Stimulated activated CD4-positive, alpha-beta T cell treated with anti-CD3 and anti-CD28 coated beads, Interleukin-2, amount 100 ng/mL, for 4 hours (primary cell): ENCODE measurements around the gene PRPF38B.
"Not testable (repeated sequence)": the region's sequence is repeated elsewhere in the genome, so short reads cannot be mapped to it uniquely, and the experiment has no call there.

ENCODE experiments used
- DNase-seq: peaks from one replicate; pipeline ENCODE4 v3.0.0-alpha.2; 2020; ENCODE audit warnings: low read depth

Gene PRPF38B

DNA sequence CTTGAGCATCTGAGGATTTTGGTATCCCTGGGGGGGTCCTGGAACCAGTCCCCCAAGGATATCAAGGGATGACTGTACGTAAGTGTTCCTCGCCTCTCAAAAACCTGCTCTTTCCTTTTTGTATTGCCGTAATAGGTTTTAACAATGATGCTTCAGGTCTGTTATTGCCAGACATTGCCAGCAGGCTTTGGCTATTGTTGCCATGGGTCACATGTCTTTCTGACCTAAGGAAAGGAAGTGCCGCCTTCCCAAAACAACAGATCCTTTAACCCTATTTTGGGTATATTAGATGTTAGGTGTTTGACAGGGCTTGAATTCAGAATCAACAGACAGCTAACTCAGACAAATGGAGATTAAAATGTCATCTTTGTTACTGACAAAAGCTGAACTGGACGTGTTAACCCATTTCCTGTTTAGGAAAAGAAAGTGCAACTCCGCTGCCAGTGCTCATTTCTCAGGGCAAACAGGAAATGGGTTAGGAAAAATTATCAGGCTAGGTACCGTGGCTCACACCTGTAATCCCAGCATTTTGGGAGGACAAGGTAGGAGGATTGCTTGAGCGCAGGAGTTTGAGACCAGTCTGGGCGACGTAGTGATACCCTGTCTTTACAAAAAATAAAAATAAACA lies 12.4 kb upstream of the PRPF38B start:
- no peak for DNase-seq

DNA sequence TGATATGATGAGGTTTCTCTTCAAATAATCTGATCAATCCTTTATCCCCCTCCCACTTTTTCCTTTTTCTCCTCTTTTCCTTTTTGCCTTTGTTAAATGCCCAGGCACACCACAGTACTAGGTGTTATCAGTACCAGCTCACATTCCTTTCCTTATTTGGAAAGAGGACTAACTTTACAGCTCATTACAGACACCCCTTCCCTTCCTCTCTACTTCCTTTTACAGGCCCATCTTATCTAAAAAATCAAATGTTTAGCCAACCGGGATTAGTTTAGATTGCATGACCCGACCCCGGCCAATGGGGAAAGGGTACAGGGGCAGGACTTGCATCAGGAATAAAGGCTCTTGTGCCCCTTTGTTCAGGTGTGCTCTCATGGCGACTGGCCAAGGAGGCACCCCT lies 10.4 kb upstream of the PRPF38B start:
- DNase-seq, result not testable (repeated sequence)

DNA sequence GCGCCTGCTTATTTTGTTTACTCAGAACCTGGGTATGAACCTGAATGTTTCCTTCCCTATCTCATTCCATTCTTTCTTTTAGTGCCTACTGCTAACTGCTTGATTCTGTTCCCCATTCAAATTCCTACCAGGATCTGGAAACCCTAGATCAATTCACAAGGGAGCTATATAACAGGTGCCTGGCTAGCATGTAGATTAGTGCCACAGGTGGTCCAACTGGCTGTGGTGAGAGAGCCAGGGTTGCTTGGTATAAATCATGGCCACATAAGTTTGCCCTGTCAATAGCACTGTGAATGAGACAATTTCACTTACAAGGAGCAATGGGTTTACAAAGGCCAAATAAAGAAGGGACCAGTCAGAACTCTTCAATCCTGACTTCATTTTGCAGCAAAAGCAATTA lies 6.6 kb upstream of the PRPF38B start:
- DNase-seq, result no peak

DNA sequence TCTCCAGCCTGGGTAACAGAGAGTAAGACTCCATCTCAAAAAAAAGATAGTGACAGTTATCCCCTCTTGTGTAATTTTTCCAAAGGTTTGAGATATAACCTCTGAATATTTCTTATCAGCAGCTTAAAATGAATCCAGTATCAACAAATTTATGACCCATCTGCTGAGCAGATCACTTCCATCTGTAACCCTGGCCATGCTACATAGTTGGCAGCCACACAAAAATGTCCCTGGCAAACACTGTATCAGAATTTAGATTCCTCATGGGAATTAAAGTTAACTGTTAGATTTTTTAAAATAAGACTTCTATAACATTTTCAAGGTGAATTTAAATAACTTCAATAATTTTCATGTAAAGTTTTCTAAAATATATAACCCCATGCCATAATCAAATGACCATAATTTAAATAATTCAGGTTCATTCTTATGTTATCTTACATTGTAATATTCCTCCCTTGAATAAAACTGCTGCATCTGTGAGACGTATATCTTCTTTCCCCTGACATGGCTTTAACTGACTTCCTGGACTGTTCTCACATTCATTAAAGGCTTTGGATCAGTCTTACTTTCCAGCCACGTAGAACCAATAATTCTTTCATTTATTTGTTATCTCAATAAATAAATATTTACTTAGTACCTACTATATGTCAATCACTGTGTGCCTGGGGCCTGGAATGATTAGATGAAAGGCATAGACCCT lies 5.3 kb upstream of the PRPF38B start:
- DNase-seq, result no peak

DNA sequence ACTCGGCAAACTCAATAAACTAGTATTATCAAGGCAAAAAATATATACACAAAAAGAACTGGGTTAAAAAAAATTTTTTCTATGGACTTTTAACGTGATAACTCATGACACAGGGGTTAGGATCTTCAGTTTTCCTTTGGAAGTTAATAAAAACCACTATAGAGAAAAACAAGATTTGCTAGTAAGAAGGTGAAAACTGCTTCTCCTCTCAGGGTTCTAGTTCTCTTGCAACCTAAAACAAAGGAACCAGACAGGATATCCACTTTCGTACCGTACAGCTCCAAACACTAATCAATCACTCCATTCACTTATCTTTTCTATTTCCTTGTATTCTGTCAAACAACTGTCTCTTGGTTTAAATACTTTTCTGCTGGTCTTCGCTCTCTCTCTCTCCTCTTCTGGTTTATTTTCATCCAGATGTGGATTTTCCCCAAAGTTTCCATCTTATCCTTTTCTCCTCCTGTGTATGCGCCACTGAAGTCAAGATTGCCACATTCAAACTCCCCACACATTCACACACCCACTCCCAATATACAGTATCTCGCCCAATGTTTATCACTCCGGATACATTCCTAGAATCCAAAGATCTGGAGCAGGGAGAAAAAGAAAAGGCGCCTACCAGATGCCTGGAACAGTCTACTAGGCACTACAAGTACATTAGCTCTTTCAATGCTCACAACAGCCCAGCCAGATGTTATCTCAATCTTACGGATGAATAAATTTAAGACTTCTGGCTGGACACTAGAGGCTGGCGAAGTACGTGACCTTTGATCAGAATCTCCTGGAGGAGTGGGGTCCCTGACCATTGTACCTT lies 775 bp upstream of the PRPF38B start:
- DNase-seq, result no peak

DNA sequence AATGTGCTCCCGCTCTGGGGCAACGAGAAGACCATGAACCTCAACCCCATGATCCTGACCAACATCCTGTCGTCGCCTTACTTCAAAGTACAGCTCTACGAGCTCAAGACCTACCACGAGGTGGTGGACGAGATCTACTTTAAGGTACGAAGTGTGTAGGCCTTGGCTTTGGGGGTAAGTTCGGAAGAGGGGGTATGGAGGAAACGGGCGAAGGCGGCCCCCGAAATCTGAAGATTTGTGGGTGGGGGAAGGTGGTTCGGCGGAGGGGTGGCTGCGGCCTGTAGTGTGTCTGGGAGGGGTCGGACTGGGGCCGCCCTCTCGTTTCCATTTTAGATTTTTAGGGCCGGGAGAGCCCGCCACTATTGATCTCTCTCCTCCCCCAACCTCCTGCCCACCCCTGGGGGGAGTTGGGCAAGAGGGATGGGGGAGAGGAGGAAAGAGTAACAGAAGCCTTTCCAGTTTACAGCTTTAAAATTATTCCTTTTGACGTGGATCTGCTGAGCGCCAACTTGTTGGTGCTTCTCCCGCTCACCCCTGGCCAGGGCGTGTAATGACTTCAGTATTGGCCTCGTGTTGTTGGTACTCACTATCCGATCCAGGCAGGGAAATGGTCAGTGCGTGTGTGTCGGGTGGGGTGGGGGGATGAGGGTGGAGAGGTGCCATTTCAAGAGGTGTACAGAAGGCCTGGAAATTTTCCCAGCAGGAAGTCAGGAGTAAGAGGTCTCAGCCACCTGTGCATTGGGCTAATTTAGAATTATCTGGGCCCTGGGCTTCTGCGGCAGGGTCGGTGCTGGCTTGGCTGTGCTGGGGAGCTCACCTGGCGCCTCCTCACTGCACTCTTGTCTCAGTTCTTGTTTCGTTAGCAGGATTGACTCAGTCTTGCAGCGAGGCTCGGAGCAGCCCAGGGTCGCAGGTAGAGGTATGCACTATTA lies 880 bp downstream of the PRPF38B start:
- DNase-seq, result peak; percentile 55

DNA sequence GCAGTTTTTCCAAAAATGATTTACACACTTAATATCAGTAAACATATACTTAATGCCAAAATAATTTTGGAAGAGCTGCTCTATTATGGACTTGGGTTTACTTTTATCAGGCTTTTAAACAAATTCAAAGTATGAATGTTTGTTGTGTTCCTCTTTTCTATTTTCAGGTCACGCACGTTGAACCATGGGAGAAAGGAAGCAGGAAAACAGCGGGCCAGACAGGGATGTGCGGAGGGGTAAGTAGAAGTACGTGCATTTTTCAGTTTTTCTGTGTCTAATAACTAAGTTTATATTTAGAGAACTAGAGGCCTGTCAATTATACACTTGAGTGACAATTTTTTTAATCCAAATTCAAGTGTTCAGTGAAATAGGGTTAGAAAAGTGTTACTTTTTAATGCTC lies 3.4 kb downstream of the PRPF38B start:
- no peak for DNase-seq

DNA sequence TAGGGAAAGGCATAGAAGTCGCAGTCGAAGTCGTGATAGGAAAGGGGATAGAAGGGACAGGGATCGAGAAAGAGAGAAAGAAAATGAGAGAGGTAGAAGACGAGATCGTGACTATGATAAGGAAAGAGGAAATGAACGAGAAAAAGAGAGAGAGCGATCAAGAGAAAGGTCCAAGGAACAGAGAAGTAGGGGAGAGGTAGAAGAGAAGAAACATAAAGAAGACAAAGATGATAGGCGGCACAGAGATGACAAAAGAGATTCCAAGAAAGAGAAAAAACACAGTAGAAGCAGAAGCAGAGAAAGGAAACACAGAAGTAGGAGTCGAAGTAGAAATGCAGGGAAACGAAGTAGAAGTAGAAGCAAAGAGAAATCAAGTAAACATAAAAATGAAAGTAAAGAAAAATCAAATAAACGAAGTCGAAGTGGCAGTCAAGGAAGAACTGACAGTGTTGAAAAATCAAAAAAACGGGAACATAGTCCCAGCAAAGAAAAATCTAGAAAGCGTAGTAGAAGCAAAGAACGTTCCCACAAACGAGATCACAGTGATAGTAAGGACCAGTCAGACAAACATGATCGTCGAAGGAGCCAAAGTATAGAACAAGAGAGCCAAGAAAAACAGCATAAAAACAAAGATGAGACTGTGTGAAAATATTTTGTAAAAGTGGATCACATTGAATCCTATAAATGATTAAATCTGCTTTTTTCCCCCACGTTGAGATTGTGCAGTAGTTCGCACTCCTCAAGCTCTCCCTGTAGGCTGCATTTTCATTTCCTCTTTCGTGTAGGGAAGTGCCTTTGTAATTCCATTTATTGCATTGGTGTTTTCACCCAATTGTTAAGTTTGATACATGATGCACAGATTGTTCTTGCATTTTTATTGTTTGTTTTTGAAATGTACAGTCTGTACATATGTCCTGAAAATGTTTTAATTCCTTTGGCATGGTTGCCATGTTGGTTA lies 7.5 kb downstream of the PRPF38B start:
- DNase-seq, result no peak

DNA sequence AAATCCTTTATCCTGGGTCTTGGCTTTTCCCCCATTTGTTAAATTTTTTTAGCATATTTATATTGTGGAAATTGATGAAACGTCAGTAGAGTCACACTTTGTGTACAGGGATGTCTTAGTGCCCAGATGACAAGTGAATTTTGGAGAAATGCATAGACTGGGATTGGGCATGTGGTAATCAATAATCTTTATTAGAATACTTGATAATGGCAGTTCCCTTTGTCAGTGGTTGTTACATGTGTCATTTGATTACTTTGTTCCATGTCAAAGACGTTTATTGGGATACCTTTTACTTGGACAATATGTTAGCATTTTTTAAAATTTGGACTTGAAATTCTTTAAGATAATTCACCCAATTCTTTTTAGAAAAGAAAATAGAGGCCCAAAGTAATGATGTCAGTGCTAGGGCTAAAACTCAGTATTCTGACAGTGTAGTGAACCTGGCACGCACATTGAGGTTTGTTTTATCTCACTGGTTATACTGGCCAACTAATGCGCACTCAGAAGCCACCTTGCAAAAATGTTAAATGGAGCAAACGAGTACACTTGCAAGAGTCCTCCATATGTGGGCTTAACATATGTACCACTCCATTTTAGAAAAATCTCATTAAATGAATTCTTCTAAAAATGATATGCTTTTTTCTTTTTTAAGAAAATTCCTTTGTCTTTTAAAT lies 9.2 kb downstream of the PRPF38B start:
- DNase-seq, result no peak

DNA sequence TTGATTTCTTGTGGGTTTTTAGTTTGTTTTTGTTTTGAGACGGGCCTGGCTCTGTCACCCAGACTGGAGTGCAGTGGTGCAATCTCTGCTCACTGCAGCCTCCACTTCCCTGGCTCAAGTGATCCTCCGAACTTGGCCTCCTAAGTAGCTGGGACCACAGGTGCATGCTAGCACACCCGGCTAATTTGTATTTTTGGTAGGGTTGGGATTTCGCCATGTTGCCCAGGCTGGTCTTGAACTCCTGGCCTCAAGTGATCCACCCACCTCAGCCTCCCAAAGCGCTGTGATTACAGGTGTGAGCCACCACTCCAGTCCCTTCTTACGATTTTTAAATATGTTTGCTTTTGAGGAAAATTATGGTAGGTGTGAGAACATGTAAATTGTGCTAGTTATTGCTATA lies 10.0 kb downstream of the PRPF38B start:
- not testable (repeated sequence) for DNase-seq

DNA sequence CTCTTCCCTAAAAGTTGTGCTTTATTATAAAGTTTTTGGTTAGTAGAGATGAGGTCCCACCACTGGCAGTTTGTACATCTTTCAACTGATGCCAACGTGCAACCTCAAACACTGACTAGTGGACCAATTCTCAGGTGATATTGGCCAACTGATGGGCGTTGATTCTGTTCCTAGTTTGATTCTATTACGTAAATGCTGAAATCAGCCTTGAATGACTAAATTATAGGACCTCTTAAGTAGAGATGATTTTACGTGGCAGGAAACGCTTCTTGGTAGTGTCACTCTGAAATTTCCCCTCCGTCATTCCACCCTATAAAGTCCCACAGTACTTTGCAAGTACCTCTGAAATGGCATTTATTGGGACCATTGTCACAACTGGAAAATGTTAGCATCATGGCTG lies 11.8 kb downstream of the PRPF38B start:
- DNase-seq, result no peak

DNA sequence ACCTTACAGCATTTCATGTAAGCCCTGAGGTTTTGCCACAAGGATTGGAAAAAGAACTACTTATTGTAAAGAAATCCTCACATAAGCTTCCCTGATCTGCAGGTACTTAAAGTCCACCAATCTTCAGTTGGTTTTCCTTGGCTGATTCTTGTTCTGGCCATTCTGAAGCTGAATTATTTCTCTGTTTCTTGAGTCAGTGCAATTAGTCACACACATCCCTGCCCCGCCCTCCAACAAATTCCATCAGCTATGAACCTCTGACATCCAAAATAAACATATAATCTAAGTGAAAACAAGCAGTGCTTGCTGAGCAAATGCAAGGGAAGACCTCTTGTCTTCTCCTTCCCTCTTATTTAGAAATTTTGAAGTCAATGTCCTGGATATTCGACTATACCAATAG lies 12.4 kb downstream of the PRPF38B start:
- no peak for DNase-seq

DNA sequence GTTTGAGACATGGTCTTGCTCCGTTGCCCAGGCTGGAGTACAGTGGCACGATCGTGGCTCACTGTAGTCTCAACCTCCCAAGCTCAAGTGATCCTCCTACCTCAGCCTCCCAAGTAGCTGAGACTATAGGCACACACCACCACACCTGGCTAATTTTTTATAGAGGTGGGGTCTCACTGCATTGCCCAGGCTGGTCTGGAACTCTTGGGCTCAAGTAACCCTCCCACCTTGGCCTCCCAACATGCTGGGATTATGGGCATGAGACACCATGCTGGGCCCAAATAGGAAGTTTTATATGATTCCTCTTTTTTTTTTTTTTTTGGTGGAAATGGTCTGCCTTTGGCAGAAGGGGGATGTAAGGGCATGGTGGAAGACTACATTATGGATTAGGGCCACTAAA lies 14.5 kb downstream of the PRPF38B start:
- no peak for DNase-seq

DNA sequence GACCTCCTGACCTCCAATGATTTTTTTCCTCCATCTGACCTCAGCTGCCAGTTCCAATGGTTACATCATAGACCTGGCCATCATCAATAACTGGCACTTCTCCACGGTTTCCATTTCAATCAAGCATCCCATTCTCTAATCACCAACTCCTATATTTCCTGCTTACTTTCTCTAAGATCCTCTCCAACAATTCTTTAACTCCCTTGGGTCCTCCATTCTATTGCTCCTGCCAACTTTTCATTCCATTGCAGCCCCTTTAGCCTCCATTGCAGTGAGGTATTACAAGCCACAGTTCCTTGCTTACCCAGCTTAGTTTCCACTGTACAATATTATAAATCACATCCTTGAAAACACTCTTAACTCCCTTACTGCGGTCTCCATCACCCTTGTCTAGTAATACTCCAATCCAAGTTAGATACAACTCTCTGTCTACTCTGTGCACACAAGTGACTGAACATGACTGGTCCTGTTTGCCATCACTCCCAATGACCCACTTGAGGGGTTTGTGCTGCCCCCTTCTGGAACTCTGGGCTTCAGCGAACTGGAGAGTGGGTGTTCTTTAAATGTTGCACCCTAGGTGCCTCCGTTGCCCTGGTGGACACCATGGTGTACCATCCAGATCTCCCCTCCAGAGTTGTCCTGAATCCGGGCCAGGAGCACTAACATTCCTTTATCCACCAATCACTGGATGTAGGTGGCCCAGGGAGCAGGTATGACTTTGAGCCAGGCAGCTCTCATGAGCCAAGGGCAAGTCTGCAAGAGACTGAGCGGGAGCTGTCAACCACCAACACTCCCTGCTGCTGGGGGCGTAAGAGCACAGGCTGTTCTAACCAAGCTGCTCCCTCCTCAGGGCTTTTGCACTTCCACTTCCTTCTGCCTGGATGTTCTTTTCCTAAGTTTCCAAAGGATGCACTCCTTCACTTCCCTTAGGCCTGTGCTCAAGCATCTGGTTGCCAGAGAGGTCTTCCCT lies 16.9 kb downstream of the PRPF38B start:
- peak; percentile 43 for DNase-seq

DNA sequence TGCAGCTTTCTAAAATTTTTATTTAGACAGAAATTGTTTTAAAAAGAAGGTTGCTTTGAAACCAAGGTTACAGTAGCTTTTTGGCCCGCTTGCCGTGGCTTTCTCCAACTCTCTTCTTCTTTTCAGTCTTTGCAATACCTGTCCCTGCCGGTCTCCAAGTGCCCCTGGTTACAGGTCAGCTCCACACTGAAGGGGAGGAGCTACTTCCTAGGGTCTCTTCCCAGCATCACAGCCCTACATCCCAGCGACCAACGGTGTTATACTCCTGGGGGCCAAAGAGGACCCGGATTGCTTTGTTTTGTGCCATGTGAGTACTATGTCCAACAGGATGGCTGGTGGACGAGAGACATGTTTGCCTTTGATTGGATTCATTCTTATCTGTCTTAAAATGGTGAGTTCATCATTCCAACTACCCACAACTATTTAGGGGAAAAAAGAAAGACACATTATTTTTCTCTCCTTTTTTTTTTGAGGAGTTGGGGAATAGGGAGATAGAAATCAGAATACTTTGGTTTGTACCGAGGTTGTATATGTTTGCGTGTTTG lies 20.6 kb downstream of the PRPF38B start, which contains the start of gene FNDC7:
Gene FNDC7 (plus strand): TSS at position 303 of the 545 bp plus-strand sequence. CDS start 26 bp downstream, at position 329.
- DNase-seq, result no peak

DNA sequence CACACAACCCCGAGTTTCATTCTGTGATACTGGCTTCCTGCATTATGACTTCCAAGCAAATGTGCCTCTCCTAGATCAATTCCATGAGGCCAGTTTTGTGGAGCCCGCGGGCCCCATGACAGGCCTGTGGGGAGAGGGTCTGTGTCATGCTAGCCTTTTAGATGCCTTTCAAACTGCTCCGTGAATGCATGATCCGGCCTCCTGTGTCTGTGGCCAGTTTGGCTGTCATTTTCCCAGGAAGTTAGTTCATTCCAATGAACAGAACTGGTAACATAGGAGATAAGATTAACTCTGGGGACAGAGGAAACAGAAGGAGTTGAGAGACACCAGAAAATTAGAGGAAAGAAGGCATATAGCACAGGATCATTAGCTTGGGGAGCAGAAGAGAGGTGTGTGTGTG lies 23.8 kb downstream of the PRPF38B start:
- no peak for DNase-seq

DNA sequence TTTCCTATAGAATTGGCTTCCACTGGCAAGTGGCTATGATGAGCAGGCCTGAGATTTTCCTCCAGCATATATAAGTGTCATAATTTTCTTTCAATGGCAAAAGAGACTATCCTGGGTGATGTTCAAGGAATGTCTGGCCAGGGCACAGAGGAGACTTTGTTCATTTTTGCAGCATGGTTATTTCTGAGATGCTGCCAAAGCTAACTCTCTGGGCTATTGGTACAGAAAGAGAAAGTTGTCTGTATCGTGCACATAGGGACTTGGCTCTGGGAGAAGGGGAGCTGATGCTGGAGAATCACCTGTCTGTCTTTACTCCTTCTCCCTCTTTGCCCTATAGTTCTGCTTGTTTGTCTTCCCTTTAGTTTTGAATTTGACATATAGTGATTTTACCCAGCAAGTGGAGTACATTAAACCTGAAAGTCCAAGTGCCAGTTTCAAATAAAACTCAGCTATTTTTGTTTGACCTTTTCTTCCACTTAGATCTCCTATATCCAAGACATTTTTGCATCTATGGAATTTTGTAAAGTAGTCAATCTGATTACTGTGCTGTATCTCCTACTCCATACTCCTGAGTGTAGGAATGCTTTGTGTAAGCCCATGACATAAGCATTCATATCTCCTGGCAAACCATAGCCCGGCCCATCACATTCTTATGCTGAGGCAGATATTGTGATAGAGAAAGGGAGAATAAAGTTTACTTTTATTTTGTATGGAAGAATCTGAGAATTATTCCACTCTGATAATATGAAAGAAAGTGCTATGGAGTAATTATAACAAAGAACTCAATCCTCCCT lies 24.5 kb downstream of the PRPF38B start:
- no peak for DNase-seq
